ENCODE data around the gene MYO1D. TPM values are rescaled to one million over a fixed set of nuclear protein-coding genes. Genes with fewer than 3 reads are reported as not detected.

The MYO1D gene
- total RNA-seq, 1 donor from 2014 or later: 12.9 TPM

GRCh38 chr17:32477220-32477619, 399.7 kb downstream of the MYO1D start:
- Mint-ChIP-seq H3K4me1 (peaks cover 1% of the 10 kb centered on the region), H3K4me3 (no peak overlapping the region), H3K27me3 (no peaks in the 10 kb centered on the region), H3K9me3 (no peaks in the 10 kb centered on the region), H3K27ac (no peak overlapping the region), H3K36me3 (ENCODE audit: low read depth) (peaks cover 69% of the 10 kb centered on the region)
- no peak for DNase-seq
- intact Hi-C loops (cut with micrococcal nuclease): no loop called here

DNA sequence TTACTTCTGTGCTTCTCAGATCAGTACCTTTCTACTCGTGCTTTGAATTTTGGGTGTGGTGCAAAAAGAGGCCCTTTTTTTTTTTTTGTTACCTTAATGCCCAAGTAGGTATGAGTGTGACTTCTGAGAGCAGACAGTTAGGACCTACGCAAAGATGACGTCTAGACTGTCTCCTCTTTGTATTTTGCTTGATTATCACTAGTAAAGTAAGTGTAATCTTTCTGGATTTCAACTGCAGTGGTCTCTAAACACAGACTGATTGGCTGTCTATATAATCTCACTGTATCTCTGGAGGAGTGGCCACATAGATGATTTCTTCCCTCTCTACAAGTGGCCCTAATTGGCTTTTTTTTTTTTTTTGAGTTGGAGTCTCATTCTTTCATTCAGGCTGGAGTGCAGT, 401.7 kb downstream of the MYO1D start:
- Mint-ChIP-seq H3K4me3 (no peak overlapping the region), H3K4me1 (no peaks in the 10 kb centered on the region), H3K27ac (no peak overlapping the region), H3K27me3 (no peaks in the 10 kb centered on the region), H3K9me3 (no peaks in the 10 kb centered on the region), H3K36me3 (ENCODE audit: low read depth) (peaks cover 74% of the 10 kb centered on the region)
- intact Hi-C loops (cut with micrococcal nuclease): no loop called here
- no peak for DNase-seq

DNA sequence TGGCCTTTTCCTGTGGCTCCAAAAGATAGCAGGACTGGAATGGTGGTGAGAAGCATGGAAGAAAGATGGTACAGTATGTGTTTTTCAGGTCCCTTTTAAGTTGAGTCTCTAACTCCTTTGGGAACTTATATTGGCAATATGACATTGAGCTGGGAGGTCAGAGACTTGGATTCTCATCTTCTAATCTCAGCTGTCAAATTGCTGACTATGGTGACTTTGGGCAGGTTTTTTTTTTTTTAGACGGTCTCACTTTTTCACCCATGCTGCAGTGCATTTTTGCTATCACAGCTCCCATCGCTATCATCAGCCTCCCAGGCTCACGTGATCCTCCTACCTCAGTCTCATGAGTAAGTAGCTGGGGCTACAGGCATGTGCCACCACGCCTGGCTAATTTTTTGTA, 405.3 kb downstream of the MYO1D start:
- H3K9me3 Mint-ChIP-seq: no peaks in the 10 kb centered on the region
- no peaks in the 10 kb centered on the region for H3K4me1 Mint-ChIP-seq
- no peaks in the 10 kb centered on the region for H3K27me3 Mint-ChIP-seq
- intact Hi-C loops (cut with micrococcal nuclease): no loop called here
- no peak overlapping the region for H3K4me3 Mint-ChIP-seq
- no peak overlapping the region for H3K27ac Mint-ChIP-seq
- DNase-seq: no peak
- peaks cover 68% of the 10 kb centered on the region for H3K36me3 Mint-ChIP-seq (ENCODE audit: low read depth)

DNA sequence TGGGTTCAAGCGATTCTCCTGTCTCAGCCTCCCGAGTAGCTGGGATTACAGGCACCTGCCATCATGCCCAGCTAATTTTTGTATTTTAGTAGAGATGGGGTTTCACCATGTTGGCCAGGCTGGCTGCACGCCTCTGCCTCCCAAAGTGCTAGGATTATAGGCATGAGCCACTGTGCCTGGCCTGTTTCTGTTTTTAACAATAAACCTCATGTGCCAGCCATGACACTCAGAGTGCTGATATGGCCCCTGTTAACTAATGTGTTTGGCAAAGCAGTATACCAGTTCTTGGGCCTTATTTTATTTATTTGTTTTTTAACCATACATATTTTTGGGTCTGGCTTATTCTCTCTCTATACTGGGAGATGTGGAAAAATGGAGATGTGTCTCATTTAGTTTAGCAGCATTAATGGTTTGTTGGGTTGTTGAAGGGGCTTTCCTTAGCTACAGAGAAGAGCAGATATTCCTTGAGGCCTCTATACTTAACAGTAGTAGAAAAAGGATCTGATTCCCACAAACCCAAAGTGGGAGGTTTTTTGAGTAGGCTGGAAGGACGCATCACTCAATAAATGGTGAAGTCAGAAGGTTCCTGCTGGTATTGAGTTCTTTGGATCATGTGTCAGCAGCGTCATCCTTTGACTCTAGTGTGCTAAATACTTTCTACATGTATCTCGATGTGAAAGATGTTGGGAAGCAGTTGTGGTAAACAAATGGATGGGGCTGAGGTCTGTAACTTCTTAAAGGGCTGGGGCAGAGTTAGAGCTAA, 406.3 kb downstream of the MYO1D start:
- Mint-ChIP-seq H3K4me3 (no peak overlapping the region), H3K27ac (no peak overlapping the region), H3K27me3 (no peaks in the 10 kb centered on the region), H3K4me1 (no peaks in the 10 kb centered on the region), H3K9me3 (no peaks in the 10 kb centered on the region), H3K36me3 (ENCODE audit: low read depth) (peaks cover 68% of the 10 kb centered on the region)
- intact Hi-C loops (cut with micrococcal nuclease): no loop called here
- no peak for DNase-seq

- DNase-seq: no peak
- Mint-ChIP-seq H3K27ac (no peak overlapping the region), H3K4me3 (no peak overlapping the region), H3K9me3 (no peaks in the 10 kb centered on the region), H3K27me3 (no peaks in the 10 kb centered on the region), H3K36me3 (ENCODE audit: low read depth) (peaks cover 62% of the 10 kb centered on the region), H3K4me1 (no peaks in the 10 kb centered on the region)
- intact Hi-C loops (cut with micrococcal nuclease): no loop called here
These were observed 409.0 kb downstream of the MYO1D start for GRCh38 chr17:32467949-32468348.

- no peaks in the 10 kb centered on the region for H3K9me3 Mint-ChIP-seq
- no peaks in the 10 kb centered on the region for H3K27me3 Mint-ChIP-seq
- H3K36me3 Mint-ChIP-seq (ENCODE audit: low read depth): peaks cover 69% of the 10 kb centered on the region
- intact Hi-C loops (cut with micrococcal nuclease): loop anchor here (5.0 kb wide), 1 partner anchor 293 kb away; no protein-coding TSS in a partner anchor
- H3K4me1 Mint-ChIP-seq: peaks cover 12% of the 10 kb centered on the region
- H3K27ac Mint-ChIP-seq: no peak overlapping the region
- no peak overlapping the region for H3K4me3 Mint-ChIP-seq
- DNase-seq: no peak
These were observed 412.6 kb downstream of the MYO1D start for GRCh38 chr17:32464374-32464773.

GRCh38 chr17:32463304-32463703, 413.6 kb downstream of the MYO1D start:
- intact Hi-C loops (cut with micrococcal nuclease): loop anchor here (5.0 kb wide), 1 partner anchor 294 kb away; no protein-coding TSS in a partner anchor
- no peak for DNase-seq
- no peaks in the 10 kb centered on the region for H3K27me3 Mint-ChIP-seq
- H3K9me3 Mint-ChIP-seq: no peaks in the 10 kb centered on the region
- H3K27ac Mint-ChIP-seq: no peak overlapping the region
- peaks cover 18% of the 10 kb centered on the region for H3K4me1 Mint-ChIP-seq
- H3K4me3 Mint-ChIP-seq: no peak overlapping the region
- peaks cover 71% of the 10 kb centered on the region for H3K36me3 Mint-ChIP-seq (ENCODE audit: low read depth)

DNA sequence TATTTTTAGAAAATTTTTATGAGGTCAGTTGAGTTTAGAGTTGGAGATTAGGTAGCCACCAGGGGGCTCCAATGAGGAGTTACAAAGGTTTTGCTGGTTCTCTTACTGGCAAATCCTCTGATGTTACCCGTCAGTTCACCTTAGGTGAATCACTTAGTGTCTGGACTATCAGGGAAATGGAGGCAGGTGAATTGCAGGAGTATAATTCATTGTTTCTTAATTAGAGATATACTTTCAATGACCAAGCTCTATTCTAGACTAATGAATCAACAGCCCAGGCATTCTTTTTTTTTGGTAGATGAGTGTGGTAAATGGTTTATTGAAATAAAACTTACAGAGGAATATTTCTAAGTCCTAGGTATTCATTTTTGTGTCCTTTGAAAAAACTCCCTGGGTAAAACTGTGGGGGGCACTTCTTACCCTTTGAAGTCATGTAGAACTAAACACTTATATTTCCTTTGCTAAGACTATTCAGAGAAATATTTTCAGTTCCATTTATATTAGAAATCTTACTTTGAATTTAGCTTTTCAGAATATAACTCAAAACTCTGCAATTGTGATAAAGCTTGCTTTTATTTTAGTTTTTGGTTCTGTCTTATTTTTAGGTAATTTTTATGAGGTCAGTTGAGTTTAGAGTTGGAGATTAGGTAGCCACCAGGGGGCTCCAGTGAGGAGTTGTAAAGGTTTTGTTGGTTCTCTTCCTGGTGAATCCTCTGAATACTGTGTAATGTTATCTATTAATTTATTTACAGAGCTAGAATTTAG, 414.9 kb downstream of the MYO1D start:
- H3K4me1 Mint-ChIP-seq: peaks cover 29% of the 10 kb centered on the region
- no peaks in the 10 kb centered on the region for H3K9me3 Mint-ChIP-seq
- intact Hi-C loops (cut with micrococcal nuclease): loop anchor here (1.0 to 5.0 kb wide), 4 partner anchors 18 to 295 kb away; partner anchors contain the start of gene PSMD11
- peak; percentile 88 for DNase-seq
- H3K27me3 Mint-ChIP-seq: no peaks in the 10 kb centered on the region
- no peak overlapping the region for H3K4me3 Mint-ChIP-seq
- peaks cover 73% of the 10 kb centered on the region for H3K36me3 Mint-ChIP-seq (ENCODE audit: low read depth)
- no peak overlapping the region for H3K27ac Mint-ChIP-seq

GRCh38 chr17:32461498-32461852, 415.4 kb downstream of the MYO1D start:
- Mint-ChIP-seq H3K4me3 (no peak overlapping the region), H3K4me1 (peaks cover 32% of the 10 kb centered on the region), H3K9me3 (no peaks in the 10 kb centered on the region), H3K36me3 (ENCODE audit: low read depth) (peaks cover 72% of the 10 kb centered on the region), H3K27me3 (no peaks in the 10 kb centered on the region), H3K27ac (no peak overlapping the region)
- DNase-seq: no peak
- intact Hi-C loops (cut with micrococcal nuclease): loop anchor here (1.0 to 5.0 kb wide), 2 partner anchors 198 to 296 kb away; no protein-coding TSS in a partner anchor

DNA sequence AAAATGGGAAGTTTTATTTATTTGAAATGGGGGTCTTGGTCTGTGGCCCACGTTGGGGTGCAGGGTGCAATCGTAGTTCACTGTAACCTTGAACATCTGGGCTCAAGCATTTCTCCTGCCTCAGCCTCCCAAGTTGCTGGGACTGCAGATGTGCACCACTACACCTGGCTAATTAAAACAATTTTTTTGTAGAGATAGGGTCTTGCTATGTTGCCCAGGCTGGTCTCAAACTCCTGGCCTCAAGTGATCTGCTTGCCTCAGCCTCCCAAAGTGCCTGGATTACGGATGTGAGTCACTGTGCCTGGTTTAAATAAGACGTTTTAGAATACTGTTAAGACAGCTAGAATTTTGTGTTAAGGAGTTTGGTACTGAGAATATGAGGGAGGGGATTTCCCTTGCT, 416.9 kb downstream of the MYO1D start:
- no peak for DNase-seq
- Mint-ChIP-seq H3K36me3 (ENCODE audit: low read depth) (peaks cover 71% of the 10 kb centered on the region), H3K9me3 (no peaks in the 10 kb centered on the region), H3K4me1 (peaks cover 33% of the 10 kb centered on the region), H3K27me3 (no peaks in the 10 kb centered on the region), H3K4me3 (no peak overlapping the region), H3K27ac (no peak overlapping the region)
- intact Hi-C loops (cut with micrococcal nuclease): loop anchor here (5.0 kb wide), 1 partner anchor 297 kb away; no protein-coding TSS in a partner anchor

GRCh38 chr17:32458371-32458770, 418.6 kb downstream of the MYO1D start:
- Mint-ChIP-seq H3K36me3 (ENCODE audit: low read depth) (peaks cover 79% of the 10 kb centered on the region), H3K4me1 (peaks cover 39% of the 10 kb centered on the region), H3K27ac (peak overlapping the region; percentile 18), H3K27me3 (no peaks in the 10 kb centered on the region), H3K4me3 (no peak overlapping the region), H3K9me3 (no peaks in the 10 kb centered on the region)
- intact Hi-C loops (cut with micrococcal nuclease): no loop called here
- no peak for DNase-seq

DNA sequence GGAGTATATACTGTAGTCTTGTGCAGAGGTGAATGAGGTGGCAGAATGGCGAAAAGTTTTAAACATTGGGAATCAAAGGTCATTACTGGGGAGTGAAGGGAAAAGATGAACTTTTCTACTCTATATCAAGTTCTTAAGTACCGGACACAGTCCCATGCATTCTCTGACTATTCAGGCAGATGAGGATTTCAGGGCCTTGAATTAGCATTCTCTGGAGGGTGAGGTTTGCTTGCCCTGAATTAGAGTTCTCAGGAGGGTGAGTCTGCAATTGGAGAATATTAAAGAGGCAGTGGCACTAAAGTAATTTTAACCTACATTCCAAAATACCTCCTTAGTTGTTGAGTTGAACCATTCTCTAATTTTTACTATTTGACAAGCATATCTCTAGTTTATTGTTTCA, 423.6 kb downstream of the MYO1D start:
- intact Hi-C loops (cut with micrococcal nuclease): no loop called here
- DNase-seq: no peak
- Mint-ChIP-seq H3K27ac (no peak overlapping the region), H3K27me3 (no peaks in the 10 kb centered on the region), H3K4me3 (no peak overlapping the region), H3K36me3 (ENCODE audit: low read depth) (peaks cover 79% of the 10 kb centered on the region), H3K9me3 (no peaks in the 10 kb centered on the region), H3K4me1 (peaks cover 29% of the 10 kb centered on the region)

- H3K36me3 Mint-ChIP-seq (ENCODE audit: low read depth): peaks cover 76% of the 10 kb centered on the region
- no peaks in the 10 kb centered on the region for H3K9me3 Mint-ChIP-seq
- DNase-seq: no peak
- H3K27ac Mint-ChIP-seq: no peak overlapping the region
- intact Hi-C loops (cut with micrococcal nuclease): no loop called here
- no peak overlapping the region for H3K4me3 Mint-ChIP-seq
- no peaks in the 10 kb centered on the region for H3K27me3 Mint-ChIP-seq
- H3K4me1 Mint-ChIP-seq: peaks cover 20% of the 10 kb centered on the region
These were observed 424.6 kb downstream of the MYO1D start for GRCh38 chr17:32452281-32452680.

DNA sequence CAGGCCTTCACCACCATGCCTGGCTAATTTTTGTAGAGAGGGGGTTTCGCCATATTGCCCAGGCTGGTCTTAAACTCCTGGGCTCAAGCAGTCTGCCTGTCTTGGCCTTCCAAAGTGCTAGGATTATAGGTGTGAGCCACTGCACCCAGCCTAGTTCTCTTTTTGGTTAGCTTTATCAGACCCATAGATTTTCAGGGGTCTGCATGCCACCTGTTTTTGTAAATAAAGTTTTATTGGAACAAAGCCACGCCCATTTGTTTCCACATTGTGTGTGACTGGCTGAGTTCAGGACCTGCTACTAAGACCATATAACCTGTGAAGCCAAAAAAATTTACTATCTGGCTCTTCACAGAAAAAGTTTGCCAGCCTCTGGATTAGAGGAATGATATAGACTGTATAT, 425.0 kb downstream of the MYO1D start:
- intact Hi-C loops (cut with micrococcal nuclease): no loop called here
- Mint-ChIP-seq H3K4me3 (no peak overlapping the region), H3K9me3 (no peaks in the 10 kb centered on the region), H3K36me3 (ENCODE audit: low read depth) (peaks cover 78% of the 10 kb centered on the region), H3K4me1 (peaks cover 20% of the 10 kb centered on the region), H3K27ac (no peak overlapping the region), H3K27me3 (no peaks in the 10 kb centered on the region)
- no peak for DNase-seq

All from activated CD4-positive, alpha-beta T cell treated with anti-CD3 and anti-CD28 coated beads, Interleukin-2, amount 10 ng/mL, durations not matched to agents 24 days and 14 days (primary cell).